ENCODE measurements around the gene NQO2. TPM values are rescaled to one million over a fixed set of nuclear protein-coding genes. Genes with fewer than 3 reads are reported as not detected.

NQO2 gene
- polyA plus RNA-seq, 1 donor from 2014 or later: 33.2 TPM

- Histone ChIP-seq H3K4me3 (ENCODE audit: low read length) (no peak overlapping the region), H2AFZ (ENCODE audit: low read depth, low read length) (no peak overlapping the region), H3K27ac (ENCODE audit: low read length) (no peak overlapping the region), H3K36me3 (ENCODE audit: insufficient read depth, low read length) (no peaks in the 10 kb centered on the region), H4K20me1 (ENCODE audit: insufficient read depth) (no peaks in the 10 kb centered on the region), H3K79me2 (replicated peaks; ENCODE audit: insufficient read depth, low read length) (no peaks in the 10 kb centered on the region), H3F3A (ENCODE audit: insufficient read depth, low read length, poor library complexity, severe bottlenecking) (no peaks in the 10 kb centered on the region), H3K27me3 (ENCODE audit: insufficient read depth, low read depth, low read length) (no peaks in the 10 kb centered on the region), H3K9ac (ENCODE audit: low read length) (no peak overlapping the region), H3K9me3 (ENCODE audit: low read length) (no peaks in the 10 kb centered on the region), H3K9me2 (ENCODE audit: insufficient read depth, low read length) (no peaks in the 10 kb centered on the region), H3K4me2 (ENCODE audit: low read length) (no peak overlapping the region)
- no peak for TF ChIP-seq RAD21 (conservative IDR thresholded peaks at IDR 0.05)
- no peak for TF ChIP-seq EZH2 (IDR thresholded peaks at IDR 0.05; ENCODE audit: borderline replicate concordance, insufficient read depth, low read length, poor library complexity, severe bottlenecking)
- TF ChIP-seq SMC3 (conservative IDR thresholded peaks at IDR 0.05; ENCODE audit: poor library complexity): no peak
- TF ChIP-seq REST (IDR thresholded peaks at IDR 0.05; ENCODE audit: borderline replicate concordance): no peak
- TF ChIP-seq CTCF (IDR thresholded peaks at IDR 0.05; ENCODE audit: poor library complexity, severe bottlenecking): no peak
- TF ChIP-seq POLR2AphosphoS5 (IDR thresholded peaks at IDR 0.05): no peak
- no peak for TF ChIP-seq EP300 (conservative IDR thresholded peaks at IDR 0.05; ENCODE audit: poor library complexity, severe bottlenecking)
- no peak for TF ChIP-seq MXI1 (conservative IDR thresholded peaks at IDR 0.05; ENCODE audit: poor library complexity, severe bottlenecking)
- TF ChIP-seq TAF1 (IDR thresholded peaks at IDR 0.05; ENCODE audit: low read depth): no peak
Observed at GRCh38 chr6:3039384-3039783, 39.7 kb downstream of the NQO2 start.

- no peaks in the 10 kb centered on the region for H3K9me3 ChIP-seq (ENCODE audit: low read length)
- no peaks in the 10 kb centered on the region for H4K20me1 ChIP-seq (ENCODE audit: insufficient read depth)
- no peak overlapping the region for H3K9ac ChIP-seq (ENCODE audit: low read length)
- TF ChIP-seq CTCF (IDR thresholded peaks at IDR 0.05; ENCODE audit: poor library complexity, severe bottlenecking): no peak
- TF ChIP-seq MXI1 (conservative IDR thresholded peaks at IDR 0.05; ENCODE audit: poor library complexity, severe bottlenecking): no peak
- no peak for TF ChIP-seq SMC3 (conservative IDR thresholded peaks at IDR 0.05; ENCODE audit: poor library complexity)
- TF ChIP-seq EP300 (conservative IDR thresholded peaks at IDR 0.05; ENCODE audit: poor library complexity, severe bottlenecking): no peak
- TF ChIP-seq EZH2 (IDR thresholded peaks at IDR 0.05; ENCODE audit: borderline replicate concordance, insufficient read depth, low read length, poor library complexity, severe bottlenecking): no peak
- TF ChIP-seq POLR2AphosphoS5 (IDR thresholded peaks at IDR 0.05): no peak
- no peak for TF ChIP-seq REST (IDR thresholded peaks at IDR 0.05; ENCODE audit: borderline replicate concordance)
- no peaks in the 10 kb centered on the region for H3K9me2 ChIP-seq (ENCODE audit: insufficient read depth, low read length)
- H3K4me3 ChIP-seq (ENCODE audit: low read length): no peak overlapping the region
- H3K27me3 ChIP-seq (ENCODE audit: insufficient read depth, low read depth, low read length): no peaks in the 10 kb centered on the region
- H2AFZ ChIP-seq (ENCODE audit: low read depth, low read length): no peak overlapping the region
- no peaks in the 10 kb centered on the region for H3F3A ChIP-seq (ENCODE audit: insufficient read depth, low read length, poor library complexity, severe bottlenecking)
- no peaks in the 10 kb centered on the region for H3K79me2 ChIP-seq (replicated peaks; ENCODE audit: insufficient read depth, low read length)
- H3K27ac ChIP-seq (ENCODE audit: low read length): no peak overlapping the region
- H3K4me2 ChIP-seq (ENCODE audit: low read length): no peak overlapping the region
- no peaks in the 10 kb centered on the region for H3K36me3 ChIP-seq (ENCODE audit: insufficient read depth, low read length)
Observed at GRCh38 chr6:3041147-3041546, 41.5 kb downstream of the NQO2 start.

Data from neural cell (in vitro differentiated cells).